GM21619 (cell line): ENCODE data around the gene NCBP2.
A peak's percentile ranks its signal among the peaks of the same experiment; 100 is the strongest.

Experiments
- ATAC-seq: cut with Tn5 transposase; IDR thresholded peaks from one replicate; pipeline ENCODE4 v1.9.1; 2021; ENCODE audit not compliant: unreplicated experiment

Gene NCBP2

GRCh38 chr3:196942226-196942914, at the start of gene NCBP2:
NCBP2 (minus strand) TSS chr3:196942528; CDS start chr3:196942503, 25 bp downstream.
- ATAC-seq = peak; percentile 87

- no peak for ATAC-seq
Observed at GRCh38 chr3:196991581-196992460, 49.5 kb upstream of the NCBP2 start.

DNA sequence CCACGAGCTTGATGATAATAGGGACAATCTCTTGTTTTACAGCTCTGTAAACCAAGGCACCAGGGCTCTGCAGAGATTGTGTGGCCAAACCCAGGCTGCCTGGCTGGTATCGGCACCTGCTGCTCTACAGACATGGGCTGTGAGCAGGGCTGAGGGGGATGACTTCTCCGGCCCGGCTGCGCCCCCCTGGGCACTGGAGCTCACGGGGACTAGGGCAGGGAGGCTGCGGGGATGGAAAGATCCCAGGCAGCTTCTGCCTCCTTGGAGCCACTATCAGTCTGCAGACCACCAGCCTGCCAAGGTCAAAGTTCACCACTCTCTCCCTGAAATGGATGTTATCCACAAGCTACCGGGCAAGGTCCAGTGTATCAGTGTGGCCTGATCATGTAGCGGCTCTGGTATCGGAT, 48.3 kb upstream of the NCBP2 start:
- ATAC-seq = no peak

DNA sequence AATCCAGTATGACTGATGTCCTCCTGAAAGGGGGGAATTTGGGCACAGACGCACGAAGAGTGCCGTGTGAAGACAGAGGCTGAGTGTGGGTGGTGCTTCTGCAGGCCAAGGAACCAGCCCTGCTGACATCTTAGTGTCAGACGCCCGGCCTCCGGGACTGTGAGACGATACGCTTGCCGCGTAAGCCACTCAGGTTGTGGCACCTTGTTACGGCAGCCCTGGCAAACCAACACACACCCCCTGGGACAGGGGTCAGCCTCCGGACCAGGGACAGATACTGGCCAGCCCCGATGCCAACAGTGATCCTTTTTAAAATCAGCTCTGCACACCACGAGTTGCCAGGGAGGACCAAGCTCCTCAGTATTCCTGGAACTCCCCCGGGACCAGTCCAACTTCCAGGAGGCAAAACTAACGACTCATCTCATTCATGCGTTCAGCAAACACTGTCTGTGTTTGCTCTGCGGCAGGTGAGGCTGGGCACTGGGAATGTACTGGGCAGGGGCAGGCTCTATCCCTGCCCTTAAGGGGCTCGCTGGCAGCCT, 47.5 kb upstream of the NCBP2 start:
- no peak for ATAC-seq

DNA sequence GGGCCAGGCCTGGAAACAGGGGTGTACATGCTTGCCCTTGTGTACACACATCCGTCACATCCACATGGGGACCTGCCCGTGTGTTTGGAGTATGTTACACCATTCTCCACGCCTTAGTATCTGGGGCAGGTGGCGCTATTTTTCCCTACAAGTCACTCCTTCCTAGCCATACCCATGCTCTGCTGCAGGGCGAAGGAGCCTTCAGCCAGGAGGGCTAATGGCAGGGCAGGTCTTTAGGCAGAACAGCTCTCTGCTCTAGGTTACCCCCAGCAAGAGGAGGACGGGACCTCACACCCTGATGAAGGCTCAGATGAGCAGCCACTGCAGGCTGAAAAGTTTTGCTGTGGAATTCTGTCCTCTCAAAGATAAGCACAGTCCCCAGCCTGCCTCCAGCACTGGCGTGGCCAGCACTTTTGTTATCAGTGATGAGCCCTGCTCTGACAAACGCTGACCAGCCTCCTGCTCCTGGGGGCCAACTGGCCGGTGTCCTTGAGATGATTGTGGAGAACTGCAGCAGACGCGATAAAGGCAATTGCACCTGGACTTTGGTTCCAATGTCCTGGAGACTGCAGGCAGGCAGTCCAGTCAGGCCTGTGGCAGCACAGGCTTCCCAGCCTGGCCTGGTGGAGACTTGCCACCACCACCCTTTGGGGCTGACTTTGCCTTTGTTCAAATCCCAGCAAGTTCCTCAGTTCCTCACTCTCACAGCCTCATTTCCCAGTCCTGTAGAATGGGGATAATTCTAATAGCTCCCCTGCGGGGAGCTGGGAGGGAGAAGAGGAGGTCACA, 46.1 kb upstream of the NCBP2 start:
- ATAC-seq = no peak

- no peak for ATAC-seq
Observed at GRCh38 chr3:196987022-196987421, 44.7 kb upstream of the NCBP2 start.

DNA sequence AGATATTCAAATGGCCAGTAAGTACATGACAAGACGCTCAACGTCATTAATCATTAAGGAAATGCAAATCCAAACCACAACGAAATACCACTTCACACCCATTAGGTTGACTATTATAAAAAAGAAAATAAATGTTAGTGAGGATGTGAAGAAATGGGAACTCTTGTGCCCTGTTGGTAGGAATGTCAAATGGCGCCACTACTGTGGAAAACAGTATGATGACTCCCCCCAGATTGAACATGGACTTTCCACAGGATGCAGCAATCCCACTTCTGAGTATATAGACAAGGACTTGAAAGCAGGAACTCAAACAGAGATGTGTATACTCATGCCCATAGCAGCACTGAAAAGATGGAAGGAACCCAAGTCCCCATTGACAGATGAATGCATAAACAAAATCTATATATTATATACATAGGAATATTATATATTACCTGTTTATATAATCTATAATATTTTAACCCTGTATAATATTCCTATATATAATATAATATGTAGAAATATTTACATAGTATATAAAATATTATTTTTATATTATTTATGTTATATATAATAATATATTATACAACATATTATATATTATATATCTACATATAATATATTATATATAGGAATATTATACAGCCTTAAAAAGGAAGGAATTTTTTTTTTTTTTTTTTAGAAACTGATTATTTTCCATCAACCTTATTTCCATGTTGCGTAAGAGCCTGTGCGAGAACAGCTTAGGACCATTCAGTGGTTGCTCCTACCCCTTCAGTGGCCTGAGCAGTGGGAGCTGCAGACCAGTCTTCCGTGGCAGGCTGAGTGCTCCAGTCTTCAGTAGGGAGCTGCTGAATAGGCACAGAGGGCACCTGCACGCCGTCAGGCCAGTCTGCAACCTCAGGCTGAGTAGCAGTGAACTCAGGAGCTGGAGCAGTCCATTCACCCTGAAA, 43.9 kb upstream of the NCBP2 start:
- ATAC-seq = no peak

DNA sequence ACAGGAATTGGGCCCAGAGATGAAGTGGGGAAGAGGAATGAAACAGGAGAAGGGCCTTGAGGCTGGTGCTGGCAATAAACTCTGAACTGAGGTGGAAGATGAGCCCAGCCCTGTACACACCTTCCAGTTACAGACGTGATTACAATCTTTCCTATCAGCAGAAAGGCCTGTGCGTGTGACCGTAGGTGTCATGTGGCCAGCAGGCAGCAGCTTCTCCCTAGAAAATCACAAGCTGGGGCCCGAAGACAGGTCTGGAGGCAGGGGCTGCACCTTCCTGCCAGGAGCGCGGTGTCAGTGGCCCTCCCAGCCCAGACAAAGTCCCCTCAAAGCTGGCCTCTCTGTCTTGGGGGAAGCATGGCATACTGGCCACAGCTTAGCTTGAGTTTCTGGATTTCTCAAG, 43.0 kb upstream of the NCBP2 start:
- ATAC-seq = no peak

GRCh38 chr3:196983186-196983585, 40.9 kb upstream of the NCBP2 start:
- ATAC-seq = no peak

DNA sequence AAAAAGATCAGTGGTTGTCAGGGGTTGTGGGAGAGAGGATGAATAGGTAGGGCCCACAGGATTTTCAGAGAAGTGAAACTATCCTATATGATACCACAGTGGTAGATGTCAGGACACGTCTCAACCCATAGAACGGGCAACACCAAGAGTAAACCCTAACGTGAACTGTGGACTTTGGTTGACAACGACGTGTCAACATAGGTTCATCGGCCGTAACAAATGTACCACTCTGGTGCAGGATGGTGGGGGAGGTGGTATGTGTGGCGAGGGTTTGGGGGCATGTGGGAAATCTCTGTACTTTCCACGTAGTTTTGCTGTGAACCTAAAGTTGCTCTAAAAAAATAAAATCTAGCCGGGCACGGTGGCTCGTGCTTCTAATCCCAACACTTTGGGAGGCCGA, 39.3 kb upstream of the NCBP2 start:
- ATAC-seq = no peak

DNA sequence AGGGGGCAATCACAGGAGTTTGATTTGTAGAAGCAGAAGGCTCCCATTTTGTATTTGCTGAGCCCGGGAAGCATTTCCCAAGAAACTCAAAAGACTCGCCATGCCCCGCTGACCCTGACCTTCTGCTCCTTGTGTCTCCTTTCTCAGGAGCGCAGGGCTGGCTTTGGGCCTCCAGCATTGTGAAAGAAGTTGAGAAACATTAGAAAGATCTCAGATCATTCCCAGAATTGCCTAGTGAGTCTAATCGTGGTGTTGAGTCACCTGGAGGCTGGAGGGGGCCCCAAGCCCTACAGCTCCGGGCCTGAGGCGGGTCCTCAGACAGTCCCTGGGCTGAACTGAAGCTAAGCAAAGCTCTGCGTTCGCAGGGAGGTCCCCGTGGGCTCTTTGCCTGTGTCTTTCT, 37.2 kb upstream of the NCBP2 start:
- no peak for ATAC-seq

GRCh38 chr3:196976941-196977340, 34.6 kb upstream of the NCBP2 start:
- ATAC-seq = no peak

GRCh38 chr3:196975349-196975748, 33.0 kb upstream of the NCBP2 start:
- no peak for ATAC-seq

GRCh38 chr3:196974661-196975060, 32.3 kb upstream of the NCBP2 start:
- no peak for ATAC-seq

GRCh38 chr3:196971094-196971698, 28.9 kb upstream of the NCBP2 start:
- no peak for ATAC-seq

GRCh38 chr3:196970547-196971093, 28.3 kb upstream of the NCBP2 start:
- ATAC-seq = no peak

DNA sequence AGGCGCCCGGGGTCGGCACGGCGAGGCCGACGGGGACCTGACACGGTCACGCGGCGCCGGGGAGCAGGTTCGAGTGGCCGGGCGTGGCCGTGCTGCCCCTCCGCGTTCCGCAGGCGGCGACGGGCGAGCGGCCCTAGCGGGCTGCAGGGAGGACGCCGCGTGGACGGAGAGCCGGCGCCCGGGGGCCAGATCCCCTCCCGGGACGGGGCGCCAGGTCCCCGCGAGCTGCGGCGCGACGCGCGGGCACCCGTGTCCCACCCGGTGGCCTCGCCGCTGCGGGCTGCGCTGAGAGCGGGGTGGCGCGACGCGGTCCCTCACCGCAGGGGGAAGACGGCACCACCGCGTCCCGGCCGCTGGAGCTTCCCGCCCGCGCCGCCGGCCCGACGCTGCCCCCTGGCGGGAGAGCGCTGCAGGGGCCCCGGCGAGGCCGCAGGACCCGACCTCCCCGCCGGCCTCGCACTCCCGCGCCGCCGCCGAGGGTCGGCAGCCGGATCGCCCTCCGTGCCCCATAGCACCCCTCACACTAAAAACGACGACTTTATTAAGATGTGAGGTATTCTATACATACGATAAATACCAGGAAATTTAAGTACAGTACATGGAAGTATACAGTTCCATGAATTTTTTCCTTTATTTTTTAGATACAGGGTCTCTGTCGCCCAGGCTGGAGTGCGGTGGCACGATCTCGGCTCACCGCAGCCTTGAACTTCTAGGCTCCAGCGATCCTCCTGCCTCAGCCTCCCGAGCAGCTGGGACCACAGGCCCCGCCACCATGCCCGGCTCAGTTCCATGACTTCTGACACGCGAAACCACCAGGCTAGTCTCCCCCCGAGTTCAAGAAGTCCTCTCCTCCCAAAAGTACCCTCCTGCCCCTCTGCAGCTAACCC, 27.6 kb upstream of the NCBP2 start:
- peak; percentile 49 for ATAC-seq

DNA sequence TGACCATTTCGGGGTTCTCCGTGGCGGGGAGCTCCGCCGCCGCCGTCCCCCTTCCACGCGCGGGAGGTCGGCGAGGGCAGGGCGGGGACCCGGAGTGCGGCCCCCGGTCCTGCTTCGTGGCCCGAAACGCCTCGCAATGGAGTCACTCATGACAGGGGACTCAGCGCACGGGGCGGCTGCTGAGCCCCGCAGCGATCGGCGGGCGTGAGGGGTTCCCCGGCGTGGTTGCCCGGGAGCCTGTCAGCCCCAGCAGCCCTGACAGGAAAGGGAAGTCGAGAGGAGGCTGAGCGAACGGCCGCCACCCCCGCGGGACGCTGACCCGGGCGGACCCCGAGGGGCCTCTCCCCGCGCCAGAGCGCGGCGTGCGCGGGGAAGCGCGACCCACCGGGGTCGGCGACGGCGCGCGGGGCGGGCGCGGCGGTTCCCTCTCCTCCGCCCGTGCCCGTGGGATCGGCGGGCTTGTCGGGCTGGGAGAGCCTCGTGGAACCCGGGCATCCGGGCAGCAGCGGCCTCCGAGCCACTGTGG, 26.9 kb upstream of the NCBP2 start:
- ATAC-seq = peak; percentile 47
